GM12873 (cell line): ENCODE measurements around the gene NRG2.

ENCODE experiments used
- TF ChIP-seq, protein P1 (sequence below): IDR thresholded peaks from 2 replicates; pipeline ENCODE4 v1.5.1; 2012; ENCODE audit warnings: low read depth, mild to moderate bottlenecking, moderate library complexity, low read length, control low read depth; ENCODE audit not compliant: insufficient read depth; ENCODE audit errors: missing control alignments

Gene NRG2

DNA sequence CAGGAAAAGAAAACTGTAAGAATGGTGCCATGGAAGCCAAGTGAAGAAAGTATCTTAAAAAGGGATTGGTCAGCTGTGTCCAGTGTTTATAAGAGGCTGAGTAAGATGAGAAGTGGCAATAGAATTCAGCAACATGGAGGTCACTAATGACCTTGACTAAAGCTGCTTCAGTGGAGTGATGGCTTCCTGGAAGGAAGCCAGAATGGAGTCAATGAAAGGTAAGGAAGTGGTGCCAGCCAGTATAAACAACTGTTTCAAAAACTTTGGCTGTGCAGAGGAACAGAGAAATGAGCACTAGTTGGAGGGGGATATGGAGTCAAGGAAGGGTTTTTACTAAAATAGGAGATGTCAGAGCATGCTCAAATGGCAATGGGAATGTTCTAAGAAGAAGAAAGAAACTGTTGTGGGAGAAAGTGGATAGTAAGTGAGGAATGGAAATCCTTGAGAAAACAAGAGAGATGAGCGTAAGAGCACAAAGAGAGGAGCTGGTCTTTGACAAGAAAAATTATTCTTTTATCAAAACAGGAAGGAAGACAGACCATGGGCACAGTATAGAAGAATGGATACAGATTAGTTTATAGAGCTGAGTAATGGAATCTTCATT, 11.1 kb upstream of the NRG2 start:
- TF ChIP-seq, protein P1, sequence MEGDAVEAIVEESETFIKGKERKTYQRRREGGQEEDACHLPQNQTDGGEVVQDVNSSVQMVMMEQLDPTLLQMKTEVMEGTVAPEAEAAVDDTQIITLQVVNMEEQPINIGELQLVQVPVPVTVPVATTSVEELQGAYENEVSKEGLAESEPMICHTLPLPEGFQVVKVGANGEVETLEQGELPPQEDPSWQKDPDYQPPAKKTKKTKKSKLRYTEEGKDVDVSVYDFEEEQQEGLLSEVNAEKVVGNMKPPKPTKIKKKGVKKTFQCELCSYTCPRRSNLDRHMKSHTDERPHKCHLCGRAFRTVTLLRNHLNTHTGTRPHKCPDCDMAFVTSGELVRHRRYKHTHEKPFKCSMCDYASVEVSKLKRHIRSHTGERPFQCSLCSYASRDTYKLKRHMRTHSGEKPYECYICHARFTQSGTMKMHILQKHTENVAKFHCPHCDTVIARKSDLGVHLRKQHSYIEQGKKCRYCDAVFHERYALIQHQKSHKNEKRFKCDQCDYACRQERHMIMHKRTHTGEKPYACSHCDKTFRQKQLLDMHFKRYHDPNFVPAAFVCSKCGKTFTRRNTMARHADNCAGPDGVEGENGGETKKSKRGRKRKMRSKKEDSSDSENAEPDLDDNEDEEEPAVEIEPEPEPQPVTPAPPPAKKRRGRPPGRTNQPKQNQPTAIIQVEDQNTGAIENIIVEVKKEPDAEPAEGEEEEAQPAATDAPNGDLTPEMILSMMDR = no peak

DNA sequence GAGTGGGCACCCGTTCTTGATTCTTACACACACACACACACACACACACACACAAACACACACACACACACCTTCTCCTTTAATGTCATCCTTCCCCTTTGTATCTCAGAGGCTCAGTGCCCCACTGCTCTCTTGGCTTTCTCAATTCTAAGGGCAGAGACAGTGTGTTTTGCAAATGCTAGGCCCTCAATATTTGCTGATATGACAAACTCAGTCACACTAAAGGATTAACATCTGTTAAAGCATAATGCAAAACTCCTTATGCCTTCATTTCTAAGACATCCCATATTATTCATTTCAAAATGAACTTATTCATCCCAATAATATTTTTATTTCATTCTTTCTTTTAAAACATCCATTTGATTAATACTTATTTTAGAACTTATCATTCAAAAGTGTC, 8.9 kb upstream of the NRG2 start:
- TF ChIP-seq, protein P1 = no peak

DNA sequence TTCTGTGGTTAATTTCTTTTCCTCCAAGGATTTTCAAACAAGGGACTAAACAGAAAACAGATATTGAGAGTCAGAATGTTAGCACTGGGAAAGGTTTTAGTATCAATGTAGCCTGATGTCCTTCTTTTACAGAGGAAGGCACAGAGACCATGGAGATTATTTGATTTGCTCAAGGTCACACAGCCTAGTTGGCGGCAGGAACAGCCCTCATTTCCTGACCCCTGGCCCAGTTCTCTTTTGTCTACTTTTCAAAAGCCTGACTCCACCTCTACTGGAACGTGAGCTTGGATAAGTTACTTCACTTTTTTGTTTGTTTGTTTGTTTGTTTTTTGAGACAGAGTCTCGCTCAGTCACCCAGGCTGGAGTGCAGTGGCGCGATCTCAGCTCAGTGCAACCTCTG, 6.6 kb upstream of the NRG2 start:
- TF ChIP-seq, protein P1 = no peak

DNA sequence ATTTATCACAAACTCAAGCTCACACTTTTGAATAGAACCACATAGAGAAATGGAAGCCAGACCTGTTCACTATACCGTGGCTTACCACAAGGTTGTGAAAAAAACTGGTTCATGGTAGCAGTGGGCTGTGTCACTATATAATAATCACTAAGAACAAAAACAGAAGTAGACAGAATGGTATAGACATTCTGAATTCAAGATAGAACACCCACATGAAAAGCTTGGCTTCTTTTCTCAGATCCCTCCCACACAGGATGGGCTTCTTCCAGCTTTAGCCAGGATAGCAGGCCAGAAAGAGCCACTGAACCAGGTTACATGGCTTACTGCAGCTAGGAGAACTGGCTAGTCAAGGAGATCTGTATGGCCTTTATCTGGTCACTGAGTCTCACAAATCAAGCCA, 6.1 kb upstream of the NRG2 start:
- TF ChIP-seq, protein P1 = no peak

DNA sequence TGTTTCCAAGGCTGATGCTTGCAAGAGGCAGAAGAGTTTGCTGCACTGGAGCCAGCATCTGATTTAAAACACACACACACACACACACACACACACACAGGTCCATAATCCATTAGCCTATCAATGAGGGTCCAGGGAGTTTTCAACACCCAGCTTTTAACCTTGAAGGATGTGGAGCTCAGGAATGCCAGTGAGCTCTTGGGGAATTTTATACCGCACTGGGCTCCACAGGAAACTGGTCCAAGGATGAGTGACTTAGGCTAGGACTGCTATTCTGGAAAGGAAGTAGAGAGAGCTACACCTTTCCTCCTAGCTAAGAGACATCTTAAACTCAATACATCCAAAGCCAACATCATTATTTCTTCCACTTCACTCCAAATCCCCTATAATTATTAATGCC, 942 bp upstream of the NRG2 start:
- TF ChIP-seq, protein P1 = no peak

DNA sequence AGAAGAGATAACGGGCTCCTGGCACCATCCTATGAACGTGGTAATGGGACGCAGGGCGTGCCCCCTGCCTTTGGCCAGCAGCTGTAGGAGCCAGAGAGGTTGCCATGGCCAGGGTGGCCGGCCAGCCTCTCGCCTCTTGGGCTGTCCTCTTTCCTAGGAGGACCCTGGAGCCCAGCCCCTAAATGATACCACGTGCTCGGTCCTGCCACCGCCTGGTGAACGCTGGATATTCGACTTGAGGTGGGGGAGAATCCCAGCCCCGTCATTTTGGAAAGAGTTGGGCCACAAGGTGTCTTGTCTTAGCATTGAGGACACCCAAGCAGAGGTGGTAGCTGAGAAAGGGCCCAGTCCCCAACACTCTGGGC, 391 bp upstream of the NRG2 start:
- TF ChIP-seq, protein P1 = no peak

DNA sequence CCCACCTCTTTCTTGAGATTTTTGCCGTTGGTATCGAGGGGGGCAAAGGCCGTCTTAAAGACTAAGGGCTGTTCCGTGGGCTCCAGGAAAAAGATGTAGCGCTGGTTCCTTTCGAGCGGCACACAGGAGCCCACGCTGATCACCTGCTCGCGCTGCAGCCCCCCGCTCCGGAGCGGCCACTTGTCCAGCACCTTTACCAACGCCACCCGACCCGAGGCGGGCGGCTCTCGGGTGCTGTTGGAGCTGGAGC, 781 bp downstream of the NRG2 start:
- TF ChIP-seq, protein P1 = no peak
